ENCODE measurements around the gene ZNF280B. TPM values are rescaled to one million over a fixed set of nuclear protein-coding genes. Genes with fewer than 3 reads are reported as not detected.
"Not testable (repeated sequence)": the region's sequence is repeated elsewhere in the genome, so short reads cannot be mapped to it uniquely, and the experiment has no call there.

ZNF280B gene
- total and polyA plus RNA-seq, 4 donors = 0.21 to 0.29 TPM; not detected in 2

DNA sequence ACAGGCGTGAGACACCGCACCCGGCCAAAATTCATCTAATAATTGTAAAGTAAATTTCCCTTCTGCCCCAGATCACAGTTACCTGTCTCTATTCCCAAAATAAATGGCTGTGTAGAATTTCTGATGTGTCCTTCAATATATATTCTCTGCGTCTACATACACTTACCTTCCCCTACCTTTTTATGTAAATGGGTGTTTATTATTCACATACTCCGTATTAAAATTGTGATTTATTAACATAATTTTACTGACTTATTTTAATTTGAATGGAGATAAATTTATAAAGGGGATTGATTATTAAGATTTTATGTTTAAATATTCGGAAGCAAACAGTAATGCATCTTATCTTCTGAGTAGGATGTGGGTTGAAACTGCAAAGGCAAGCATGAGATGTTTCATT is 28.0 kb upstream of the ZNF280B start:
- Histone ChIP-seq H3K27me3 (ENCODE audit: control insufficient read depth in 1 of 2, insufficient read depth in 2 of 2, low read length in 1 of 2) (no peaks in the 10 kb centered on the region), H3K27ac (ENCODE audit: low read depth in 1 of 2, low read length in 2 of 2) (no peak overlapping the region), H3K4me3 (ENCODE audit: low read length in 2 of 2) (no peak overlapping the region), H3K9me3 (ENCODE audit: control insufficient read depth, low read length) (peaks cover 1% of the 10 kb centered on the region), H3K36me3 (ENCODE audit: control insufficient read depth in 1 of 2, insufficient read depth in 2 of 2, low read length in 1 of 2) (no peaks in the 10 kb centered on the region), H3K4me1 (ENCODE audit: control insufficient read depth in 1 of 2, insufficient read depth in 2 of 2, low read length in 2 of 2) (no peaks in the 10 kb centered on the region)
- intact Hi-C loops (cut with DNase I) = no loop called here
- no peak for DNase-seq
- WGBS, 2 donors = 75 to 77% methylated on average over 6 of the region's 6 CpGs
- no peak for ATAC-seq (ENCODE audit: low FRiP score)

DNA sequence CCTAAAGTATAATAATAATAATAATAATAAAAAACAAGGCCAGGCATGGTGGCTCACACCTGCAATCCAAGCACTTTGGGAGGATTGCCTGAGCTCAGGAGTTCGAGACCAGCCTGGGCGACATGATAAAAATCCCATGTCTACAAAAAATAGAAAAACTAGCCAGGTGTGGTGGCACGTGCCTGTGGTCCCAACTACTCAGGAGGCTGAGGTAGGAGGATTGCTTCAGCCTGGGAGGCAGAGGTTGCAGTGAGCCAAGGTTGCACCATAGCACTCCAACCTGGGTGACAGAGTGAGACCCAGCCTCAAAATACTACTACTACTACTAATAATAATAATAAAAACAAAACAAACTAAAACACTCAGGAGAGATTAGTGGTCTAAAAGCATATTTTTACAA is 27.1 kb upstream of the ZNF280B start:
- intact Hi-C loops (cut with DNase I) = no loop called here

DNA sequence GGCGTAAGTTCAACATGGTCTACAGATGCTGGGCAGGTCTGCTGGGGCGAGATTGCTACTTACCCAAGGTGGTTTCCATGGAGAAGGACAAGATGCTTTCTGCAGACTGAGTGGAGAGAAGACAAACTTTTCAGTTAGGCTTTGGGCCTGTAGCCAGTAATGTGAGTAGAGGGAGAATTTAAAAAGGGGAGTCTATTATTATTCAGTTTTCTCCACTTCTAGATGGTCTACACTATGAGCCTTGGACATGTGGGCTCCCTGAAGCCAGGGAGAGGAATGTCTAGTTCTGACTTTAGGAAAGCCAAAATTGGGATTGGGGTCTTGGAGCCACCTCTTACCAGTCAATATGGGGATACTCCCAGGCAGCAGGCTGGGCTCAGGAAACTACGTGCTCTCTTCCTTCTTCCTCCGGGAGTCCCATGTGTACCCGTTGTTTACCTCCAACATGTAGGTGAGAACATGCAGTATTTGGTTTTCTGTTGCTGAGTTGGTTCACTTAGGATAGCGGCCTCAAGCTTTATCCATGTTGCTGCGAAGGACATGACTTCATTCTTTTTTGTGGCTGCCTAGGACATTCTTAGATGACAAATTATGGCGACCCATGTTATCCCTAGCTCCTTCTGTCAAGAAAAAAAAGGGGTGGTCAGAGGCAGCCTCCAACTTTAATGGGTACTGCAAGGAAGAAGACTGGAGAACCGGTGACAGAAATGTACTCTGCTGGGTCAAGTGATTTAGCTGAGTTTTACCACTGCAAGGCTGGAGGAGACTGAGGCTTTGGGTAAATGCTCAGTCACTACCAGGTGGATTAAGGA is 26.3 kb upstream of the ZNF280B start:
- DNase-seq = no peak
- Histone ChIP-seq H3K27ac (ENCODE audit: low read depth in 1 of 2, low read length in 2 of 2) (no peak overlapping the region), H3K4me1 (ENCODE audit: control insufficient read depth in 1 of 2, insufficient read depth in 2 of 2, low read length in 2 of 2) (no peaks in the 10 kb centered on the region), H3K27me3 (ENCODE audit: control insufficient read depth in 1 of 2, insufficient read depth in 2 of 2, low read length in 1 of 2) (no peaks in the 10 kb centered on the region), H3K4me3 (ENCODE audit: low read length in 2 of 2) (no peak overlapping the region), H3K36me3 (ENCODE audit: control insufficient read depth in 1 of 2, insufficient read depth in 2 of 2, low read length in 1 of 2) (no peaks in the 10 kb centered on the region), H3K9me3 (ENCODE audit: control insufficient read depth, low read length) (peaks cover 1% of the 10 kb centered on the region)
- 81 to 83% methylated on average over 9 of the region's 9 CpGs for WGBS, 2 donors
- intact Hi-C loops (cut with DNase I) = no loop called here
- no peak for ATAC-seq (ENCODE audit: low FRiP score)

More for the DNA sequence above, 27.1 kb upstream of the ZNF280B start:
- ATAC-seq (ENCODE audit: low FRiP score) (no peak), DNase-seq (no peak)
- WGBS, 2 donors = 84 to 85% methylated on average over 3 of the region's 3 CpGs
- peaks cover 1% of the 10 kb centered on the region for H3K9me3 ChIP-seq (ENCODE audit: control insufficient read depth, low read length)
- H3K4me1 ChIP-seq (ENCODE audit: control insufficient read depth in 1 of 2, insufficient read depth in 2 of 2, low read length in 2 of 2) = no peaks in the 10 kb centered on the region
- no peaks in the 10 kb centered on the region for H3K27me3 ChIP-seq (ENCODE audit: control insufficient read depth in 1 of 2, insufficient read depth in 2 of 2, low read length in 1 of 2)
- no peak overlapping the region for H3K4me3 ChIP-seq (ENCODE audit: low read length in 2 of 2)
- no peak overlapping the region for H3K27ac ChIP-seq (ENCODE audit: low read depth in 1 of 2, low read length in 2 of 2)
- H3K36me3 ChIP-seq (ENCODE audit: control insufficient read depth in 1 of 2, insufficient read depth in 2 of 2, low read length in 1 of 2) = no peaks in the 10 kb centered on the region

DNA sequence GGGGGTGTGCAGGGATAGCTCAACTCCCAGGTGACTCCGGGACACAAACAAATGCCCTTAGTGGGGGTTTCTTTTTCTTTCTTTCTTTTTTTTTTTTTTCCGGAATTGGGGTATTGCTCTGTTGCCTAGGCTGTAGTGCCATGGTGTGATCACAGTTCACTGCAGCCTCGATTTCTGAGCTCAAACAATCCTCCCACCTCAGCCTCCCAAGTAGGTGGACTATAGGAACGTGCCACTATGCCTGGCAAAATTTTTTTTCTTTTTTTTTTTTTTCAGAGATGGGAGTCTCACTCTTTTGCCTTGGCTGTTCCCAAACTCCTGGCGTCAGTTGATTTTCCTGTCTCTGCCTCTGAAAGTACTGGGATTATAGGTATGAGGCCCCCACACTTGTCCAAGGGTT is 25.3 kb upstream of the ZNF280B start:
- no peak for ATAC-seq (ENCODE audit: low FRiP score)
- H3K36me3 ChIP-seq (ENCODE audit: control insufficient read depth in 1 of 2, insufficient read depth in 2 of 2, low read length in 1 of 2) = no peaks in the 10 kb centered on the region
- no peaks in the 10 kb centered on the region for H3K27me3 ChIP-seq (ENCODE audit: control insufficient read depth in 1 of 2, insufficient read depth in 2 of 2, low read length in 1 of 2)
- no peak for DNase-seq
- H3K4me1 ChIP-seq (ENCODE audit: control insufficient read depth in 1 of 2, insufficient read depth in 2 of 2, low read length in 2 of 2) = no peaks in the 10 kb centered on the region
- no peak overlapping the region for H3K4me3 ChIP-seq (ENCODE audit: low read length in 2 of 2)
- 70 to 73% methylated on average over 5 of the region's 5 CpGs for WGBS, 2 donors
- intact Hi-C loops (cut with DNase I) = no loop called here
- no peak overlapping the region for H3K27ac ChIP-seq (ENCODE audit: low read depth in 1 of 2, low read length in 2 of 2)
- H3K9me3 ChIP-seq (ENCODE audit: control insufficient read depth, low read length) = peaks cover 1% of the 10 kb centered on the region

DNA sequence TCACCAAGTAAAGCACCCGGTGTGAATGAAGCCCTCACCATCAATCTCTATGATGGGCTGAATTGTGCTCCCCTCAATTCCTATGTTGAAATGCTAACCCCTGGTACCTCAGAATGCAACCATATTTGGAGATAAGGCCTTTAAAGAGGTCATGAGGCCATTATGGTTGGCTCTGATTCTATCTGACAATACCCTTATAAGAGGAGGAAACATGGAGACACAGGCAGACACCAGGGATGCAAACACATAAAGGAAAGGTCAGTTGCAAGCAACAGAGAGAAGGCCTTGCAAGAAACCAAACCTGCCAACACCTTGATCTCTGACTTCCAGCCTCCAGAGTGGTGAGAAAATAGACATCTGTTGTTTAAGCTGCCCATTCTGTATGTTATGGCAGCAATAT is 24.9 kb upstream of the ZNF280B start:
- Histone ChIP-seq H3K27me3 (ENCODE audit: control insufficient read depth in 1 of 2, insufficient read depth in 2 of 2, low read length in 1 of 2) (no peaks in the 10 kb centered on the region), H3K27ac (ENCODE audit: low read depth in 1 of 2, low read length in 2 of 2) (no peak overlapping the region), H3K4me3 (ENCODE audit: low read length in 2 of 2) (no peak overlapping the region), H3K36me3 (ENCODE audit: control insufficient read depth in 1 of 2, insufficient read depth in 2 of 2, low read length in 1 of 2) (no peaks in the 10 kb centered on the region), H3K9me3 (ENCODE audit: control insufficient read depth, low read length) (no peaks in the 10 kb centered on the region), H3K4me1 (ENCODE audit: control insufficient read depth in 1 of 2, insufficient read depth in 2 of 2, low read length in 2 of 2) (no peaks in the 10 kb centered on the region)
- no peak for DNase-seq
- no peak for ATAC-seq (ENCODE audit: low FRiP score)
- intact Hi-C loops (cut with DNase I) = no loop called here
- 72 to 85% methylated on average over 1 of the region's 1 CpG for WGBS, 2 donors

DNA sequence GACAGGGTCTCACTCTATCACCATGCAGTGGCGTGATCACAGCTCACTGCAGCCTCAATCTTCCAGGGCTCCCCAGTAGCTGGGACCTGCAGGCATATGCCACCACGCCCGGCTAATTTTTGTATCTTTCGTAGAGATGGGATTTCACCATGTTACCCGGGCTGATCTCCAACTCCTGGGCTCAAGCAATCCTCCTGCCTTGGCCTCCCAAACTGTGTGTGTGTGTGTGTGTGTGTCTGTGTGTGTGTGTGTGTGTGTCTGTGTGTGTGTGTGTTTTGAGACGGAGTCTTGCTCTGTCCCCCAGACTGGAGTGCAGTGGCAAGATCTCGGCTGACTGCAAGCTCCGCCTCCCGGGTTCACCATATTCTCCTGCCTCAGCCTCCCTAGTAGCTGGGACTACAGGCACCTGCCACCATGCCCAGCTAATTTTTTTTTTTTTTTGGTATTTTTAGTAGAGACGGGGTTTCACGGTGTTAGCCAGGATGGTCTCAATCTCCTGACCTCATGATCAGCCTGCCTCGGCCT is 24.1 kb upstream of the ZNF280B start:
- H3K4me1 ChIP-seq (ENCODE audit: control insufficient read depth in 1 of 2, insufficient read depth in 2 of 2, low read length in 2 of 2); H3K27me3 ChIP-seq (ENCODE audit: control insufficient read depth in 1 of 2, insufficient read depth in 2 of 2, low read length in 1 of 2); H3K4me3 ChIP-seq (ENCODE audit: low read length in 2 of 2); intact Hi-C loops (cut with DNase I); H3K9me3 ChIP-seq (ENCODE audit: control insufficient read depth, low read length); DNase-seq; ATAC-seq (ENCODE audit: low FRiP score); H3K27ac ChIP-seq (ENCODE audit: low read depth in 1 of 2, low read length in 2 of 2); H3K36me3 ChIP-seq (ENCODE audit: control insufficient read depth in 1 of 2, insufficient read depth in 2 of 2, low read length in 1 of 2): not testable (repeated sequence)
- 89% methylated on average over 12 of the region's 12 CpGs for WGBS, 2 donors

DNA sequence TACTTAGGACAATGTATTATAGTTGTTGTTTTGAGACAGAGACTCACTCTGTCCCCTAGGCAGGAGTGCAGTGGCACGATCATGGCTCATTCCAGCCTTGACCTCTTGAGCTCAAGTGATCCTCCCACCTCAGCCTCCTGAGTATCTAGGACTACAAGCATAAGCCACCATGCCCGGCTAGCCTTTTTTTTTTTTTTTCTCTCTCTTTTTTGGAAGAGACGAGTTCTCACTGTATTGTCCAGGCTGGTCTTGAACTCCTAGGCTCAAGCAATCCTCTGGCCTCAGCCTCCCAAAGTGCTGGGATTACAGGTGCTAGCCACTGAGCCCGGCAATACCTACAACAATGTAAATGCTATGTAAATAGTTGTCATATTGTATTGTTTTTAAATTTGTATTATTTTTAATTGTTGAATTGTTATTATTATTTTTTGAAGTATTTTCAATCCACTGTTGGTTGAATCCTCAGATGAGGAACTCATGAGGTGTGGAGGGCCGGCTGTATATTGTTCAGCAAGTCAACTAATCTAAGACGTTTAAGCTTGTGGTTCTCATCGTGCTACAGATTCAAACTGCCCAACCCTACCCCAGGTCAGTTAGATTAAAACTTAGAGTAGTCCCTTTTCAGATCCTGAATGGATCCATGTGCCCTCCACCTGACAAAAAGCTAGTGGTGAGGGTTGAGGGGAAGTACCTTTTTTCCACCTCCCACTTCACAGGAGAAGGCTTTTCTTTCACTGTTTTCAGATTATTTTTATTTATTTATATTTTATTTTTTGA is 23.4 kb upstream of the ZNF280B start:
- H3K36me3 ChIP-seq (ENCODE audit: control insufficient read depth in 1 of 2, insufficient read depth in 2 of 2, low read length in 1 of 2) = no peaks in the 10 kb centered on the region
- no peaks in the 10 kb centered on the region for H3K4me1 ChIP-seq (ENCODE audit: control insufficient read depth in 1 of 2, insufficient read depth in 2 of 2, low read length in 2 of 2)
- intact Hi-C loops (cut with DNase I) = no loop called here
- no peak overlapping the region for H3K4me3 ChIP-seq (ENCODE audit: low read length in 2 of 2)
- H3K9me3 ChIP-seq (ENCODE audit: control insufficient read depth, low read length) = no peaks in the 10 kb centered on the region
- no peak overlapping the region for H3K27ac ChIP-seq (ENCODE audit: low read depth in 1 of 2, low read length in 2 of 2)
- H3K27me3 ChIP-seq (ENCODE audit: control insufficient read depth in 1 of 2, insufficient read depth in 2 of 2, low read length in 1 of 2) = no peaks in the 10 kb centered on the region
- 81 to 86% methylated on average over 7 of the region's 7 CpGs for WGBS, 2 donors
- no peak for ATAC-seq (ENCODE audit: low FRiP score)
- no peak for DNase-seq

DNA sequence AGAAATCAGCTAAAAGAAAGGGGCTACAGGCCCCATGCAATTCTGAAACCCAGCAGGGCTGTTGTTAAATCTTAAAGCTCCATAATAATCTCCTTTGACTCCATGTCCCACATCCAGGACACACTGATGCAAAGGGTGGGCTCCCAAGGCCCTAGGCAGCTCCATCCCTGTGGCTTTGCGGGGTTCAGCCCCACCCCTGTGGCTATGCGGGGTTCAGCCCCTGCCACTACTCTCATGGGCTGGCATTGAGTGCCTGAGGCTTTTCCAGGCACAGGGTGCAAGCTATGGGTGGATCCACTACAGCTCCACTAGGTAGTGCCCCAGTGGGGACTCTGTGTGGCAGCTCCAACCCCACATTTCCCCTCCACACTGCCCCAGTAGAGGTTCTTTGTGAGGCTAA is 20.2 kb upstream of the ZNF280B start:
- intact Hi-C loops (cut with DNase I) = no loop called here
- ATAC-seq (ENCODE audit: low FRiP score) = no peak
- Histone ChIP-seq H3K36me3 (ENCODE audit: control insufficient read depth in 1 of 2, insufficient read depth in 2 of 2, low read length in 1 of 2) (no peaks in the 10 kb centered on the region), H3K27ac (ENCODE audit: low read depth in 1 of 2, low read length in 2 of 2) (no peak overlapping the region), H3K4me1 (ENCODE audit: control insufficient read depth in 1 of 2, insufficient read depth in 2 of 2, low read length in 2 of 2) (no peaks in the 10 kb centered on the region), H3K4me3 (ENCODE audit: low read length in 2 of 2) (no peak overlapping the region), H3K27me3 (ENCODE audit: control insufficient read depth in 1 of 2, insufficient read depth in 2 of 2, low read length in 1 of 2) (no peaks in the 10 kb centered on the region), H3K9me3 (ENCODE audit: control insufficient read depth, low read length) (no peaks in the 10 kb centered on the region)
- 84 to 85% methylated on average over 2 of the region's 2 CpGs for WGBS, 2 donors
- DNase-seq = no peak
